GM18526 (cell line): Measurements from ENCODE around the gene ALG9.

ENCODE experiments used
- POLR2A ChIP-seq: IDR thresholded peaks from 3 replicates; pipeline ENCODE4 v1.6.1; 2011; ENCODE audit not compliant: insufficient read length; ENCODE audit errors: extremely low read depth

The ALG9 gene

GRCh38 chr11:111870886-111871692, at the start of gene ALG9:
TSS of gene ALG9 (minus strand) at chr11:111871581. CDS start at chr11:111871482, 99 bp downstream.
- TF ChIP-seq POLR2A = peak; percentile 56

GRCh38 chr11:111920908-111921307, 49.5 kb upstream of the ALG9 start:
- TF ChIP-seq POLR2A = no peak

GRCh38 chr11:111918390-111919256, 47.2 kb upstream of the ALG9 start, which contains the start of gene C11orf52:
TSS of gene C11orf52 (plus strand) at chr11:111918913. CDS start at chr11:111918973, 60 bp downstream.
- TF ChIP-seq POLR2A = no peak

- TF ChIP-seq POLR2A = no peak
These were observed 46.4 kb upstream of the ALG9 start for GRCh38 chr11:111917788-111918187.

GRCh38 chr11:111917312-111917711, 45.9 kb upstream of the ALG9 start:
- TF ChIP-seq POLR2A = no peak

GRCh38 chr11:111916768-111917167, 45.4 kb upstream of the ALG9 start:
- TF ChIP-seq POLR2A = no peak

- no peak for TF ChIP-seq POLR2A
These were observed 42.6 kb upstream of the ALG9 start for GRCh38 chr11:111913997-111914396.

GRCh38 chr11:111913031-111913861, 41.9 kb upstream of the ALG9 start:
- TF ChIP-seq POLR2A = no peak

- no peak for TF ChIP-seq POLR2A
These were observed 41.2 kb upstream of the ALG9 start, which contains the start of gene HSPB2 for GRCh38 chr11:111912535-111912934. TSS of gene HSPB2 (plus strand) at chr11:111912734. CDS start at chr11:111912830, 96 bp downstream.

- TF ChIP-seq POLR2A = no peak
These were observed 40.4 kb upstream of the ALG9 start, which contains the start of gene CRYAB for GRCh38 chr11:111911563-111912401. TSS of gene CRYAB (minus strand) at chr11:111911770. CDS start at chr11:111911724, 46 bp downstream.

- TF ChIP-seq POLR2A = no peak
These were observed 39.5 kb upstream of the ALG9 start for GRCh38 chr11:111910676-111911562.

- TF ChIP-seq POLR2A = no peak
These were observed 38.0 kb upstream of the ALG9 start for GRCh38 chr11:111909378-111909777.
